Epidermal melanocyte (primary cell): ENCODE measurements around the gene UBTD1.
A peak's percentile ranks its signal among the peaks of the same experiment; 100 is the strongest.
"Not testable (repeated sequence)": the region's sequence is repeated elsewhere in the genome, so short reads cannot be mapped to it uniquely, and the experiment has no call there.

Experiments
- DNase-seq: peaks from one replicate; pipeline ENCODE4 v3.0.0; 2011; ENCODE audit warnings: low spot score; ENCODE audit not compliant: insufficient read length

Gene UBTD1

GRCh38 chr10:97514344-97514743 lies 15.6 kb downstream of the UBTD1 start:
- no peak for DNase-seq

DNA sequence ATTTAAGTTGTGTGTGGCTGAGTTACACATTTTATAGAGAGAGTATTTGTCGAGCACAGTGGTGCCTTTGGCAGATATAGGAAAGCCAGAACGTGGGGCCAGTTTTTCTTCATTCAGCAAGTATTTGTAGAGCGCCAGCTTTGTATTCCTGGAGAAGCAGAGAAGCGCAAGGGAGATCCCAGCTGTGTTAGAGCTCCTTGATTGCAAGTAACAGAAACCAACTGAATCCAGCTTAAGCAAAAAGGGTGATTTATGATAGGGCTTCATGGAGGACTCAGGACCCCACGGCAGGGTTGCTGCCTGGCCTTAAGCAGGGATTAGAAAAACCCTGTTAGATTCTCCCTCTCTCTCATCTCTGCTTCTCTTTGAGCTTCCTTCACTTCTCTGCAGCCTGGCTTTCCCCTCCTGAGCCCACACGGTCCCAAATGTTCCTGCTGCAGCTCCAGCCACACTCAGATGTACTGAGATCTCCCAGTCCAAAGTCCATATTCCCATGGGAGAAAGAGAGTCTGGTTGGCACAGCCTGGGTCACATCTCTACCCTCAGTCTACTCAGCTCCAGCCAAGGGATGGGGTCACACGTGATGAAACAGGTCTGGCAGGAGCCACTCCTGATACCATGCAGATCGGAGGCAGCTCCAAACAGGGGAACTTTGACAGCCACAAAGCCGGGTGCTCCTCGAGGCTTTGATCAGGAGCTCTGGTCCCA lies 16.7 kb downstream of the UBTD1 start:
- no peak for DNase-seq

- peak; percentile 5 for DNase-seq
Measured at GRCh38 chr10:97517096-97517750, 18.5 kb downstream of the UBTD1 start.

DNA sequence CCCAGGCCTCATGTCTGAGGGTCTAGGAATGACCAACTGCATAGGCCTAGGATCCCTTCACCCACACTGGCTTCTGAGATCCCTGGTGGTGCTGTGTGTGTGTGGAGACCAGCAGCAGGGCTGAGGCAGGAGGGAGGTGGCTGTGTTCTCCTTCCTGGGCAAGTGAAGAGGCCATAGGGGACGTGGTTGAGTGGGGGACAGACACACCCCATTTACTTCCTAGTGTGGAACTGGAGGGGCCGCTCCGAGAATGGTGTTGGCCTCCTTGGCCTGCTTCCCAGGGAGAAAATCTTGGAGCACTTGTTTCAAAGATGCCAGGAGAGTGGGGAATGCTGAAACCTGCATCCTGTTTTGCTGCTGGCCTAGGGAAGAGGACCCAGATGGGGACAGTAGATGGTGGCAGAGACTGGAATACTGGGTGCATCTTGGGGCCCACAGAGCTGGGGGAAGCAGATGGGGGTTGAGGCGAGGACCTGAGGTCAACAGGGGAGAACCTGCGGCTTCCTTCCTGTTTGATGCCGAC lies 19.1 kb downstream of the UBTD1 start:
- DNase-seq: no peak

GRCh38 chr10:97518301-97519043 lies 19.7 kb downstream of the UBTD1 start:
- no peak for DNase-seq

DNA sequence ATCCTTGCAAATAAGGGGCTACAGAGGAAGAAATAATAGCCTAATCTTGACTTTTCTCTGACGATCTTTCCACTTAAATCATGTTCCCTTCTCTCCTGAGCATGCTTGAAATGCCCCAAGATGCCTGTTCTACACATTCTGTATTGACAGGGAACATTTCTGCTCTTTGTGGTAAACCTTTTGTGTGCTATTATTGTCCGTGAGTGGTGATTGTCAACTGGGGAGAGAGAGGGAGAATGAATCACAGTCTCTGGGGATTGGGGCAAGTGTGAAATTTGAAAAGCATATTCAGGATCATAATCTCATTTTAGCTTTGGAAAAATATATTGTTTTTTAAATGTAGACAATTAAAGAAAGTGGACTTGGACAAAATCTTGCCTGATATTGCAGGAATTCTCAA lies 20.6 kb downstream of the UBTD1 start:
- no peak for DNase-seq

DNA sequence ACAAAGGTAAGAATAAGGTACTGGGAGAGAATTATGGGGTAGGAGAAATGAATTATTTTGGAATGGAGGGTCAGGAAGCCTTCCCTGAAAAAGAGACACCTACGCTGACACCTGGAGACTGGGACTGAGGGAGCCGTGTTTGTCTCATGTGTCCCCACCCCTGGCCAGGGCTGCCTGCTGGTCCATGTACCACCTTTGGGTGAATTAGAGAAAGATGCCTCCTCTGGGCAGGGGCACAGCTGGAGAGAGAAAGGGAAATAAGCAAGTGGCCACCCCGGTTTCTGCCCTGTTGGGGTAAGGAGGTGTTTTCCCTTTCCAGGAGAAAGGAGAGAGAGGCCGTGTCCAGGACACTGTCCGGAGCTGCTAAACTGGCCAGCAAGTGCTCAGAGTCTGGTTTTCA lies 21.8 kb downstream of the UBTD1 start:
- no peak for DNase-seq

GRCh38 chr10:97520978-97521761 lies 22.4 kb downstream of the UBTD1 start:
- no peak for DNase-seq

- no peak for DNase-seq
Measured at GRCh38 chr10:97522071-97522470, 23.3 kb downstream of the UBTD1 start.

GRCh38 chr10:97522937-97523336 lies 24.2 kb downstream of the UBTD1 start:
- no peak for DNase-seq

GRCh38 chr10:97525086-97525485 lies 26.4 kb downstream of the UBTD1 start:
- DNase-seq: peak; percentile 58

- no peak for DNase-seq
Measured at GRCh38 chr10:97525683-97526110, 27.0 kb downstream of the UBTD1 start.

- DNase-seq: not testable (repeated sequence)
Measured at GRCh38 chr10:97528876-97529275, 30.2 kb downstream of the UBTD1 start.

- no peak for DNase-seq
Measured at GRCh38 chr10:97529685-97530465, 31.2 kb downstream of the UBTD1 start.

DNA sequence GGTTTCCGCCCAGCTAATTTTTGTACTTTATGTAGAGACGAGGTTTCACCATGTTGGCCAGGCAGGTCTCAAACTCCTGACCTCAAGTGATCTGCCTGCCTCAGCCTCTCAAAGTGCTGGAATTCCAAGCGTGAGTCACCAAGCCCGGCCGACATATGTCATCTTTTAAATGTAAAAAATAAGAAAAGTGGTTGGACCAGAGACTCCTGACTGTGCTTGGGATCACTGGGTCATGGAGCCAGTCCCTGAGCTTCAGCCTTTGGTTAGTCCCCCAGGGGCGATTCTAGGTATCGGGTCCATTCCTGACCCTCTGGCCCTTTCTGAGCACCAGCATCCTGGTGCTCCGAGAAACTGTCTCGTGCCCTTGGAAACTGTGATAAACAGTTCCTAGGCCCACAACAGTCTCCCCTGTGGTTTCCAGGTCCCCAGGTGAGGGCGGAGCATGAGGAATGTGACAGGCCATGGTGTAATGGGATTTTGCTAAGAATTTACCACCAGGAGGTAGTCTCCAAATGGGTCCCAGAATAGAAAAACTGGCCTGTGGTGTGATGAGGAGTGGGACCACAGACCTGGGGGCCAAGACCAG lies 32.8 kb downstream of the UBTD1 start:
- no peak for DNase-seq

DNA sequence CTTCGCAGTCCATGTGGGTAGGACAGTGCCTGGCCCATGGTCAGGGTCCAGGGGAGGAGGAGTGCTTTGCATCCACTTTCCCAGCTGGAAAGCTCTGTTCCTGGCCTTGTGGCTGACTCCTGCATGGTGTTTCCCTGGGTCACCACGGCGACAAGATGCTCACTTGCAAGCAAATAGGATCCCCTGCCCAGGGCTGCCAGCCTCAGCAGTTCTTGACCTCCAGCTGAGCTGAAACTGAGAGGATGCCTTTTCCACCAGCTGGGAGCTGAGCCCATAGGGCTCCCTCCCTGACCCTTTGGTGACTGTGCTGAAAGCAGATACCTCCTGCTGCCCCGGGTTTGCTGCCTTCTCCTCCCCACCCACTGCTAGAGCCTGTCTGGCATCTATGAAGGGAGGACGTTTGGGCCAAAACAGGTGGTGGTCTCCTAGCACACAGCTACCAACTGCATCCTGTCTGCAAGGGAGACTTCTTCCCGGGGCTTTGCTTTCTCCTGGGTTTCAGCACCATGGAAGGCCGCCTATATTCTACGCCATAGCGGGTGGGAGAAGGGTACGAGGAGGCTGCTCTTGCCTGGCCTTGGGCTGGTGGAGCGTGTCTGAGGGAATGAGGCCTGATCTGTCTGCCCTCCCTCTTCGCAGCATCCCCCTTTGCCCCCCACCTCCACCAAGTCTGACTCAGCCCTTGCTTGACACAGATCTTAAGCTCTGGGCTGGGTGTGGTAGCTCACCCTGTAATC lies 34.4 kb downstream of the UBTD1 start:
- DNase-seq: no peak

DNA sequence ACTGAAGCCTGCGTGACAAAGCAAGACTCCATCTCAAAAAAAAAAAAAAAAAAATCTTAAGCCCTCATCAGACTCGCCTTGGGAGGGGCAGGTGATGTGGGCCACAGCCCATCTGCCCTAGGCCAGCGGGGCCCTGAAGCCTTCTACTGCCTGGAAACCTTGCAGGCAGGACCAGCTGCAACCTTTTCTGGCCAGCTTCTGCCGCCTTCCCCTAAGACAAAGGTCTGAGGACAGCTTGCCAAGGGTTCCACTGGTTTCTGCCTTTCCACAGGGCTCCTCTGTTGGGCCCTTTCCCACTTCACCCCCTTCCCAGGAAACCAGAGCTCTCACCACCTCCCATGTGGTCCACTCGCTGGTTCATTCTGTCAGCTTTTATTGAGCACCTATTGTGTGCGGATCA lies 35.2 kb downstream of the UBTD1 start:
- no peak for DNase-seq

- no peak for DNase-seq
Measured at GRCh38 chr10:97534746-97535367, 36.1 kb downstream of the UBTD1 start.
